Stimulated activated naive CD8-positive, alpha-beta T cell treated with anti-CD3 and anti-CD28 coated beads, Interleukin-15, Interleukin-2, amounts not matched to agents 100 ng/mL and 50 ng/mL, for 24 hours (primary cell): ENCODE data around the gene NRN1L.

Experiments
- H3K27ac Mint-ChIP-seq: one replicate; pipeline ENCODE4 v1.8.0; 2021; ENCODE audit warnings: mild to moderate bottlenecking, mixed read lengths
- H3K27me3 Mint-ChIP-seq: one replicate; pipeline ENCODE4 v1.8.0; 2021; ENCODE audit warnings: mixed read lengths
- H3K36me3 Mint-ChIP-seq: one replicate; pipeline ENCODE4 v1.8.0; 2021; ENCODE audit warnings: low read depth, mixed read lengths
- H3K4me1 Mint-ChIP-seq: one replicate; pipeline ENCODE4 v1.8.0; 2021; ENCODE audit warnings: low read depth, mixed read lengths
- H3K4me3 Mint-ChIP-seq: one replicate; pipeline ENCODE4 v1.8.0; 2021; ENCODE audit warnings: mild to moderate bottlenecking, mixed read lengths
- H3K9me3 Mint-ChIP-seq: one replicate; pipeline ENCODE4 v1.8.0; 2021; ENCODE audit warnings: mixed read lengths

Gene NRN1L

GRCh38 chr16:67930191-67930590 is 45.5 kb downstream of the NRN1L start:
- Mint-ChIP-seq H3K27ac (no peak overlapping the region), H3K4me3 (no peak overlapping the region), H3K27me3 (no peaks in the 10 kb centered on the region), H3K9me3 (no peaks in the 10 kb centered on the region), H3K4me1 (peaks cover 15% of the 10 kb centered on the region), H3K36me3 (peaks cover 30% of the 10 kb centered on the region)

- Mint-ChIP-seq H3K27ac (no peak overlapping the region), H3K9me3 (no peaks in the 10 kb centered on the region), H3K4me1 (peaks cover 18% of the 10 kb centered on the region), H3K36me3 (peaks cover 36% of the 10 kb centered on the region), H3K27me3 (no peaks in the 10 kb centered on the region), H3K4me3 (no peak overlapping the region)
Observed at GRCh38 chr16:67930678-67931211, 46.1 kb downstream of the NRN1L start.

GRCh38 chr16:67931712-67932461 is 47.2 kb downstream of the NRN1L start, which contains the start of gene CTRL:
Gene CTRL (minus strand): TSS chr16:67931862. CDS start chr16:67931852, 10 bp downstream.
- Mint-ChIP-seq H3K36me3 (peaks cover 41% of the 10 kb centered on the region), H3K4me3 (no peak within 1 kb of the TSS), H3K4me1 (peaks cover 20% of the 10 kb centered on the region), H3K27ac (no peak within 1 kb of the TSS), H3K9me3 (no peaks in the 10 kb centered on the region), H3K27me3 (no peaks in the 10 kb centered on the region)

GRCh38 chr16:67932462-67932840 is 47.8 kb downstream of the NRN1L start:
- H3K27ac Mint-ChIP-seq = no peak overlapping the region
- no peak overlapping the region for H3K4me3 Mint-ChIP-seq
- no peaks in the 10 kb centered on the region for H3K27me3 Mint-ChIP-seq
- no peaks in the 10 kb centered on the region for H3K9me3 Mint-ChIP-seq
- H3K4me1 Mint-ChIP-seq = peaks cover 25% of the 10 kb centered on the region
- H3K36me3 Mint-ChIP-seq = peaks cover 41% of the 10 kb centered on the region

- Mint-ChIP-seq H3K4me3 (peak overlapping the region; percentile 98), H3K27me3 (no peaks in the 10 kb centered on the region), H3K4me1 (peaks cover 26% of the 10 kb centered on the region), H3K36me3 (peaks cover 41% of the 10 kb centered on the region), H3K27ac (peak overlapping the region; percentile 100), H3K9me3 (no peaks in the 10 kb centered on the region)
Observed at GRCh38 chr16:67933805-67934204, 49.1 kb downstream of the NRN1L start.

GRCh38 chr16:67934306-67935100 is 49.8 kb downstream of the NRN1L start:
- H3K27me3 Mint-ChIP-seq = no peaks in the 10 kb centered on the region
- H3K36me3 Mint-ChIP-seq = peaks cover 41% of the 10 kb centered on the region
- H3K4me1 Mint-ChIP-seq = peaks cover 33% of the 10 kb centered on the region
- peak overlapping the region; percentile 100 for H3K27ac Mint-ChIP-seq
- H3K9me3 Mint-ChIP-seq = no peaks in the 10 kb centered on the region
- peak overlapping the region; percentile 98 for H3K4me3 Mint-ChIP-seq

GRCh38 chr16:67935101-67935401 is 50.4 kb downstream of the NRN1L start:
- peaks cover 39% of the 10 kb centered on the region for H3K4me1 Mint-ChIP-seq
- peak overlapping the region; percentile 100 for H3K27ac Mint-ChIP-seq
- peak overlapping the region; percentile 98 for H3K4me3 Mint-ChIP-seq
- no peaks in the 10 kb centered on the region for H3K9me3 Mint-ChIP-seq
- H3K27me3 Mint-ChIP-seq = no peaks in the 10 kb centered on the region
- peaks cover 41% of the 10 kb centered on the region for H3K36me3 Mint-ChIP-seq

- Mint-ChIP-seq H3K4me1 (peaks cover 44% of the 10 kb centered on the region), H3K27ac (peak overlapping the region; percentile 100), H3K9me3 (no peaks in the 10 kb centered on the region), H3K4me3 (peak overlapping the region; percentile 98), H3K36me3 (peaks cover 38% of the 10 kb centered on the region), H3K27me3 (no peaks in the 10 kb centered on the region)
Observed at GRCh38 chr16:67935402-67936123, 50.9 kb downstream of the NRN1L start.
